Large intestine (tissue), 3 donors: Measurements from ENCODE around the gene PRKD1. TPM values are rescaled to one million over a fixed set of nuclear protein-coding genes. Genes with fewer than 3 reads are reported as not detected.
"Not testable (repeated sequence)": the region's sequence is repeated elsewhere in the genome, so short reads cannot be mapped to it uniquely, and the experiment has no call there.

ENCODE experiments used
- DNase-seq, 2 donors: peaks; one replicate each; pipeline versions ENCODE4 v3.0.0 to v3.0.0-alpha.2; 2013
- H3K27ac ChIP-seq: one replicate; pipeline ENCODE4 v1.5.1; 2013; ENCODE audit warnings: low read length
- H3K27me3 ChIP-seq: 2 replicates; pipeline ENCODE4 v1.6.1; 2013; ENCODE audit warnings: low read length; ENCODE audit not compliant: control insufficient read depth, insufficient read depth
- H3K36me3 ChIP-seq: 2 replicates; pipeline ENCODE4 v1.6.1; 2013; ENCODE audit warnings: low read length; ENCODE audit not compliant: control insufficient read depth, insufficient read depth
- H3K4me1 ChIP-seq: one replicate; pipeline ENCODE4 v1.6.1; 2013; ENCODE audit warnings: low read length; ENCODE audit not compliant: control insufficient read depth, insufficient read depth
- H3K4me3 ChIP-seq: one replicate; pipeline ENCODE4 v1.5.1; 2013; ENCODE audit warnings: low read length
- H3K9me3 ChIP-seq: one replicate; pipeline ENCODE4 v1.6.1; 2013; ENCODE audit warnings: mild to moderate bottlenecking, low read depth, low read length, moderate library complexity; ENCODE audit not compliant: control insufficient read depth
- WGBS: methylation state at CpG from one replicate; pipeline ENCODE4 v1.1.5; 2013; ENCODE audit warnings: low lambda C conversion rate; ENCODE audit not compliant: insufficient coverage; 5-methylcytosine and 5-hydroxymethylcytosine counted together
- polyA plus RNA-seq: library from polyadenylated mRNA; unstranded; fragments of 120-200 nt; gene quantifications from one replicate; pipeline ENCODE4 v1.2.1, GENCODE V29; 2013

Gene PRKD1
- polyA plus RNA-seq, 1 donor = 18.6 TPM

GRCh38 chr14:29800961-29801360, 126.7 kb downstream of the PRKD1 start:
- Histone ChIP-seq H3K4me3 (no peak overlapping the region), H3K27me3 (no peaks in the 10 kb centered on the region), H3K9me3 (no peaks in the 10 kb centered on the region), H3K4me1 (no peaks in the 10 kb centered on the region), H3K27ac (no peak overlapping the region), H3K36me3 (no peaks in the 10 kb centered on the region)
- no peak for DNase-seq

DNA sequence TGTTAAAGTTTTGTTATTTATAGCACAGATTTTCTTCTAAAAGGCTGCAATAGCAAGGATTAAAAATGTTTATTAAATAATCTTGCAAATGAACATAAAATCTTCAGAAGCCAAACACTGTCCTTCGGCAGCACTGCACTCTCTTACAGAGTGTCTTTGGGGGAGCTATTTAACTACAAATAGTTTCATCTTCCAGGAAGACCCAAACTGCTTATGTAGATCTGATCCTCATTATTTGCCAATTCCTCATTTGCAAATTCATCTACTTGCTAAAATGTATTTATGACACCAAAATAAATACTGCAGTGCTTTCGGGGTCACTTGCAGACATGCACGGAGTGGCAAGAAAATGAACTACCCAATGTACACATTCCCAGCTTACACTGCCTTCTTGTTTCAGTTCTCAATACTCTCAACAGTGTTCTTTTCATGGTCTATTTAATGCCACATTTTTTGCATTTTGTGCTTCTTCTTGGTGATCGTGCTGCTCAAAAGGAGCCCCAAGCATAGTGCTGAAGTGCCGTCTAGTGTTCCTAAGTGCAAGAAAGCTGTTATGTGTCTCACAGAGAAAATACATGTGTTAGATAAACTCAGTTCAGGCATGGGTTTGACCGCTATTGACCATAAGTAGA, 128.1 kb downstream of the PRKD1 start:
- Histone ChIP-seq H3K36me3 (no peaks in the 10 kb centered on the region), H3K27me3 (no peaks in the 10 kb centered on the region), H3K4me3 (no peak overlapping the region), H3K27ac (no peak overlapping the region), H3K9me3 (no peaks in the 10 kb centered on the region), H3K4me1 (no peaks in the 10 kb centered on the region)
- DNase-seq = no peak
- WGBS = no CpG with 5 or more reads among the region's 6 CpGs

DNA sequence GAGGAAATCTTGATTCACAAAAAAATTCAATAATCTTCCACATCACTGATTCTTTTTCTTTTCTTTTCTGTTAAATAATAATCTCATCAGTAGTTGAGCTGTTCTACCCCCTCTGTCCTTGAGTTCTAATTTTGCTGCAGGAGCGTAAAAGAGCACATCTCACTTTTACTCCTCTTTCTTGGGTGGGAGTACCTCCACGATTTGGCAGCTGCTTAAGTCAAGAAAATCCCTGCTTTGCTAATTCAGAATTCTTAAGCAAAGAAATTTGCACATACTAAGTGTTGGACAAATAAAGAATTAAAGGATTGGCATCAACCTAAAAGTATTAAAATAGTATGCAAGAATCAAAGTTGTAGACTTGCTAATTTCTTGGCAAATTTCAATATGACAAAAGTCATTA, 128.8 kb downstream of the PRKD1 start:
- no CpG with 5 or more reads among the region's 2 CpGs for WGBS
- DNase-seq = no peak
- Histone ChIP-seq H3K4me3 (no peak overlapping the region), H3K27me3 (no peaks in the 10 kb centered on the region), H3K9me3 (no peaks in the 10 kb centered on the region), H3K27ac (no peak overlapping the region), H3K36me3 (no peaks in the 10 kb centered on the region), H3K4me1 (no peaks in the 10 kb centered on the region)

- DNase-seq = no peak
- Histone ChIP-seq H3K27ac (no peak overlapping the region), H3K4me3 (no peak overlapping the region), H3K9me3 (no peaks in the 10 kb centered on the region), H3K4me1 (no peaks in the 10 kb centered on the region), H3K27me3 (no peaks in the 10 kb centered on the region), H3K36me3 (no peaks in the 10 kb centered on the region)
- WGBS = no CpG with 5 or more reads among the region's 2 CpGs
Measured at GRCh38 chr14:29798108-29798663, 129.5 kb downstream of the PRKD1 start.

GRCh38 chr14:29796853-29797252, 130.8 kb downstream of the PRKD1 start:
- Histone ChIP-seq H3K36me3 (no peaks in the 10 kb centered on the region), H3K4me3 (no peak overlapping the region), H3K9me3 (no peaks in the 10 kb centered on the region), H3K4me1 (no peaks in the 10 kb centered on the region), H3K27me3 (no peaks in the 10 kb centered on the region), H3K27ac (no peak overlapping the region)
- no CpG with 5 or more reads among the region's 2 CpGs for WGBS
- DNase-seq = peak in 1 of 2 donors; percentile 27

DNA sequence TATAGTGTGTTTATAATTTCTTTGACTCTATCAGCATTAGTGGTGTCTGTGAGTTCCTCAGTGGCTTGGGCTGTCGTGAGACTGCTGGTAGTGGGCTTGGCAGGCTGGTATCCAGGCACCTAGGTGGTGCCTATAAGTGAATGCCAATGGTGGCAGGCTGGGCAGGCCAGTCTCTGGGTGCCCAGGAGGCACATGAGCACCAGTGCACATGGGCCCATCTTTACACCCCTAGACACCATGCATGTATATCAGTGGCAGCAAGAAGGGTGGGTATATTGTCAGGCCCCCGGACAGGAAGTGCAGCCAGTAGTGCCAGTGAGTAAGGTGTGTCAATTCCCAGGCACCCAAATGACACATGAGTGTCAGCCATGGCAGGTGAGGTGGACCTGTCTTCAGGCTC, 138.2 kb downstream of the PRKD1 start:
- H3K36me3 ChIP-seq = no peaks in the 10 kb centered on the region
- DNase-seq = no peak
- no CpG with 5 or more reads among the region's 2 CpGs for WGBS
- H3K27ac ChIP-seq = no peak overlapping the region
- no peaks in the 10 kb centered on the region for H3K9me3 ChIP-seq
- H3K27me3 ChIP-seq = no peaks in the 10 kb centered on the region
- no peak overlapping the region for H3K4me3 ChIP-seq
- no peaks in the 10 kb centered on the region for H3K4me1 ChIP-seq

DNA sequence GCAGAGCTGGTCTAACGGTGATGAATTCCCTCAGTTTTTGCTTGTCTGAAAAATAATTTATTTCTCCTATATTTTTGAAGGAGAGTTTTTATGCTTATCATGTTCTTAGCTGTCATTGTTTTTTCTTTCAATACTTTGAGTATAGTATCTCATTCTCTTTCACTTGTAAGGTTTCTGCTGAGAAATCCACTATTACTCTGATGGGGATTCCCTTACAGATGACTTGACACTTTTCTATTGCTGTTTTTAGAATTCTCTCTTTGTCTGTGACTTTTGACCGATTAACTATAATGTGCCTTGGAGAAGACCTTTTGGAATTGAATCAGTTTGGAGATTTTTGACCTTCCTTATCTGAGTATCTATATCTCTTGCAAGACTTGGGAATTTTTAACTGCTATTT, 139.6 kb downstream of the PRKD1 start:
- Histone ChIP-seq H3K4me3 (no peak overlapping the region), H3K9me3 (no peaks in the 10 kb centered on the region), H3K27ac (no peak overlapping the region), H3K4me1 (no peaks in the 10 kb centered on the region), H3K36me3 (no peaks in the 10 kb centered on the region), H3K27me3 (no peaks in the 10 kb centered on the region)
- 86% methylated on average over 1 of the region's 2 CpGs for WGBS
- no peak for DNase-seq

DNA sequence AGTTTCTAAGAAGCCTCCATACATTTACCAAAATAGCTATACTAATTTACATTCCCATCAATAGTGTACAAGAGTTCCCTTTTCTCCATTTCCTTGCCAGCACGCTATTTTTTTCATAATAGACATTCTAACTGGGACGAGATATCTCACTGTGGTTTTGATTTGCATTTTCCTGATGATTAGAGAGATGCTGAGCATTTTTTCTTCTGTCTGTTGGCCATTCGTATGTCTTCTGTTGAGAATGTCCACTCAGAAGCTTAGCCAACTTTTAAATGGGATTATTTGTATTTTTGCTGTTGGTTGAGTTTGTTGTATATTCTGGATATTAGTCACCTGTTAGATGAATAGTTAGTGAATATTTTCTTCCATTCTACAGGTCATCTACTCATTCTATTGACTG, 144.1 kb downstream of the PRKD1 start:
- DNase-seq = no peak
- no peaks in the 10 kb centered on the region for H3K4me1 ChIP-seq
- WGBS = 94% methylated on average over 3 of the region's 3 CpGs
- H3K27ac ChIP-seq = no peak overlapping the region
- H3K4me3 ChIP-seq = no peak overlapping the region
- H3K27me3 ChIP-seq = no peaks in the 10 kb centered on the region
- H3K36me3 ChIP-seq = no peaks in the 10 kb centered on the region
- no peaks in the 10 kb centered on the region for H3K9me3 ChIP-seq

DNA sequence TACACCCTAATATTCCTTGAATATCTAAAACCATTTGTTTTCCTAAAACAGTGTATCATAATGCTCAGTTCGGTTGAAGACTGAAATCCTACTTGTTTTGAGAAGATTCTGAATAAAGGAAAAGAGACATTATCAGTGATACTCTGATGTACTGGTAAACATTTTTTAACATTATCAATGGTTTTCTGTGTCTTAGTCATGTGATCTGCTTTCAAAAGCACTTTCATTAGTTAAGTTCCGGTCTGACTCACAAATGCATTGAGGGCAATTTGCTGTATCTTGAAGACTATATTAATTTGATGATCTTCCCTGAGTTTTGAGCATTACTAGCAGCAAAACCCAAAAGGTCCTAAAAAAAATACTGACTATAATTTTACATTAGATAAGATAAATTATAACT, 145.6 kb downstream of the PRKD1 start:
- WGBS = 100% methylated on average over 1 of the region's 2 CpGs

GRCh38 chr14:29777142-29777541, 150.5 kb downstream of the PRKD1 start:
- H3K27ac ChIP-seq, H3K36me3 ChIP-seq, H3K9me3 ChIP-seq, H3K4me1 ChIP-seq, H3K4me3 ChIP-seq, H3K27me3 ChIP-seq, DNase-seq: not testable (repeated sequence)
- no CpG with 5 or more reads among the region's 1 CpG for WGBS

More for the DNA sequence above, 145.6 kb downstream of the PRKD1 start:
- H3K27me3 ChIP-seq = no peaks in the 10 kb centered on the region
- no peaks in the 10 kb centered on the region for H3K36me3 ChIP-seq
- DNase-seq = no peak
- no peaks in the 10 kb centered on the region for H3K4me1 ChIP-seq
- no peaks in the 10 kb centered on the region for H3K9me3 ChIP-seq
- no peak overlapping the region for H3K4me3 ChIP-seq
- H3K27ac ChIP-seq = no peak overlapping the region

DNA sequence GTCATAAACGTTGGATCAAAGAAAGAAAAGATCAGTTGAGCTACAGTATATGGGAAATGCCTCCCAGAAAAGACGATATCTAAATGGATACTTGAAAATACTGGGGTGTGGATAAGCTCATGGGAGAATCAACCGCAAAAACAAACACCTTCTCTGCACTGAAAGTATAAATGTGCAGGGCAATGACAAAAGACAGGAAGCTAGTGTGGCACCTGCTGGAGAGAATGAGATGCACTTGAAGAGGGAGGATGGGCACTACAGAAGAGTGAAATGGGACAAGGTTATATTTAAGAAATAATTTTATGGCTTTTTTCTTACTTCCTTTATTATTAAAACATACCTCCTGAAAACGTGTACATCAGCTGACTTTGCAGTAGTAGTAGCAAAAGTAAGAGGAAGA, 153.7 kb downstream of the PRKD1 start:
- no peaks in the 10 kb centered on the region for H3K9me3 ChIP-seq
- no peaks in the 10 kb centered on the region for H3K27me3 ChIP-seq
- no peaks in the 10 kb centered on the region for H3K4me1 ChIP-seq
- H3K36me3 ChIP-seq = no peaks in the 10 kb centered on the region
- H3K4me3 ChIP-seq = no peak overlapping the region
- no peak overlapping the region for H3K27ac ChIP-seq
- no peak for DNase-seq
- 90% methylated on average over 2 of the region's 4 CpGs for WGBS
